LNCaP clone FGC (cell line): ENCODE data around the gene KCND3.

Experiments used
- DNase-seq: peaks from one replicate; pipeline ENCODE4 v3.0.0-alpha.2; 2011; ENCODE audit warnings: low read depth
- H3K4me3 ChIP-seq: 2 replicates; pipeline ENCODE4 v1.5.1; 2011; ENCODE audit warnings: mild to moderate bottlenecking, low read depth, low read length, control low read depth
- TF ChIP-seq, protein P1 (sequence below): IDR thresholded peaks from 2 replicates; pipeline ENCODE4 v1.5.1; 2012; ENCODE audit warnings: mild to moderate bottlenecking; ENCODE audit not compliant: control insufficient read depth, insufficient read depth; ENCODE audit errors: extremely low read depth

Gene KCND3

DNA sequence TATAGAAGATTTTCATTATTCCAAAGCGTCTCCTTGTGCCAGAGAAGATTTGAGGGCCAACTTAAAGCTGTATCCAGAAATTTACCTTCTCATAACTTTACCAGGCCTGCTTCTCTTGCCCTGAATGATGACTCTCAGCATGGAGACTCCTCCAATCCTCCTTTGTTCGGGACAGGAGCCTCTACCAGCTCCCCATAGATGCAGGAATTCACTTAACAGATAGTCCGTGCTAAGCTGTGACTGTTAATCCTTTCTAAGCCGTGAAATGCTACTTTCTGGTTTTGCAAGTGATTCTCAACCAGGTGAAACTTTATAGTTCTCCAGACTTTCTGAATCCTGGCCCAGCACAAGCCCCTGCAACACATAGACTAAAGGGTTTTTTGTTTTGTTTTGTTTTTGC is 31.8 kb upstream of the KCND3 start:
- TF ChIP-seq, protein P1, sequence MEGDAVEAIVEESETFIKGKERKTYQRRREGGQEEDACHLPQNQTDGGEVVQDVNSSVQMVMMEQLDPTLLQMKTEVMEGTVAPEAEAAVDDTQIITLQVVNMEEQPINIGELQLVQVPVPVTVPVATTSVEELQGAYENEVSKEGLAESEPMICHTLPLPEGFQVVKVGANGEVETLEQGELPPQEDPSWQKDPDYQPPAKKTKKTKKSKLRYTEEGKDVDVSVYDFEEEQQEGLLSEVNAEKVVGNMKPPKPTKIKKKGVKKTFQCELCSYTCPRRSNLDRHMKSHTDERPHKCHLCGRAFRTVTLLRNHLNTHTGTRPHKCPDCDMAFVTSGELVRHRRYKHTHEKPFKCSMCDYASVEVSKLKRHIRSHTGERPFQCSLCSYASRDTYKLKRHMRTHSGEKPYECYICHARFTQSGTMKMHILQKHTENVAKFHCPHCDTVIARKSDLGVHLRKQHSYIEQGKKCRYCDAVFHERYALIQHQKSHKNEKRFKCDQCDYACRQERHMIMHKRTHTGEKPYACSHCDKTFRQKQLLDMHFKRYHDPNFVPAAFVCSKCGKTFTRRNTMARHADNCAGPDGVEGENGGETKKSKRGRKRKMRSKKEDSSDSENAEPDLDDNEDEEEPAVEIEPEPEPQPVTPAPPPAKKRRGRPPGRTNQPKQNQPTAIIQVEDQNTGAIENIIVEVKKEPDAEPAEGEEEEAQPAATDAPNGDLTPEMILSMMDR, result no peak
- no peak overlapping the region for H3K4me3 ChIP-seq
- DNase-seq, result no peak

DNA sequence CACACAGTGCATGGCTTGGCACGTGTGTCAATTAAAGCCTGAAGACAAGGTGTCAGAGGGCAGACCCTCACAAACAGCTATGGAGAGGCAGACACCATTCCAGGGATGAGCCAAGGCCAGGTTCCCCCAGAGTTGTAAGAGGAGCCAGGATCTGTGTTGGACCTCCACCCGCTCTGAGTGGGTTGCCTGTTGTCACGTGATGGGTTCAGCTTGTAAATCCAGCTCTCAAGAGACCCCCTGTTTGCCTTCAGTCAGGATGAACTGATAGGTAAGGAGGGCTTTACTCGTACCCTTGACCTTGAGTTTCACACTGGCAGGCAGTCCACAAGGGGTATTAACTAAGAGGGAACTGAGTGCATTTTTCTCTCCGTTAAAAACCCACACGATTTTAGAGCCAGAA is 27.7 kb upstream of the KCND3 start:
- H3K4me3 ChIP-seq, result no peak overlapping the region
- TF ChIP-seq, protein P1, result no peak
- no peak for DNase-seq

DNA sequence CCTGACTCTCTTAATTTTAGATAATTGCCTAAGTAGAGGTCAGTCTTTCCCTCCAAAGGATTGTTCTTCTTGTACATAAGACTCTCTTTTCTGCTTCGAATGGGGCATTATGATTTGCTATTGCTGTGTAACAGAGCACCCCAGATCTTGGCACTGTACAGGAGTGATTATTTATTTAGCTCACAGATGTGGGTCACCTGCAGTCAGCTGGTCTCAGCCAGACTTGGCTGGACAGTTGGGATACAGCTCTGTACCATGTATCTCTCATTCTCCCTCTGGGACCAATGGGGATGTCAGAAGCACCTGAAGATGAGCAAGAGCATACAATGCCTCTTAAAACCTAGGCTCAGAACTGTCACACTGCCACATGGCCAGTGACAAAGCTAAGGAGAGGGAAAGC is 23.4 kb upstream of the KCND3 start:
- no peak for DNase-seq
- TF ChIP-seq, protein P1, result no peak
- no peak overlapping the region for H3K4me3 ChIP-seq

DNA sequence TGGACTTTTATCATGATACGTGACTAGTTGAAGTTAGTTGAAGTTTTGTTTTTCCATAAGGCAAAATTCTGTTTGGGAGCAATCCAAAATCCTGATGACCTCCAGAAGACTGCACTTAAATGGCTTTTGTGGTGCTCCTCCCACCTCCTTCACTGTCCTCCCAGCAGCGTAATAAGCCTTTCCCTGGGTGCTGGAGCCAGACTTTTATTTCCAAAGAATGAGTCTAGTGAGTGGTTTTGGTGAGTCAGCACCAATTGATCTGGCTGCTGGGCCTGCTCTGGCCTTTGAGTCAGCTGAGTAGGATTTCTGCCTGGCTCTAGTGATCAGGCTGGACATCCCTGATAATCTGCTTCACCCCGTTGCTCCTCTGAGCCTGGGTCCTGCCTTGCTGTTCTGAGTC is 21.7 kb upstream of the KCND3 start:
- DNase-seq, result no peak
- TF ChIP-seq, protein P1, result no peak
- H3K4me3 ChIP-seq, result no peak overlapping the region

DNA sequence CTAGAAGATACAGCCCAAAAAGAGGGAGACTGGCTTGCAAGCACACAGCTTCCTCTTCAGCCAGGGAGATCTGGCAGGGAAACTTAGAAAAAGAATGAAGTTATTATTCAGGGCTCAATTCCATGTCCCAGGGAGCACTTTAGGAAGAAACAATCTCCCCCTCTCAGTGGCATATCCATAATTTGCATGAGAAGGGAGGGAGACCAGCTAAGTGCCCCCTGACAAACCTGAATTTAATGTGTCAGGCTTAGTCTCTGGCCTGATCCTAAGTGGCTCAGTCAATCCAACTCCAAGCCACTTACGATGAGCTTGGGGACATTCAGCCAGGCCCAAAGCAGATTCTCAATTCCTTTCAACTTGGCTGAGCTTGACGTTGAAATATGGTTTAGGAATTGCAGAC is 17.7 kb upstream of the KCND3 start:
- no peak for DNase-seq
- H3K4me3 ChIP-seq, result no peak overlapping the region
- TF ChIP-seq, protein P1, result no peak

DNA sequence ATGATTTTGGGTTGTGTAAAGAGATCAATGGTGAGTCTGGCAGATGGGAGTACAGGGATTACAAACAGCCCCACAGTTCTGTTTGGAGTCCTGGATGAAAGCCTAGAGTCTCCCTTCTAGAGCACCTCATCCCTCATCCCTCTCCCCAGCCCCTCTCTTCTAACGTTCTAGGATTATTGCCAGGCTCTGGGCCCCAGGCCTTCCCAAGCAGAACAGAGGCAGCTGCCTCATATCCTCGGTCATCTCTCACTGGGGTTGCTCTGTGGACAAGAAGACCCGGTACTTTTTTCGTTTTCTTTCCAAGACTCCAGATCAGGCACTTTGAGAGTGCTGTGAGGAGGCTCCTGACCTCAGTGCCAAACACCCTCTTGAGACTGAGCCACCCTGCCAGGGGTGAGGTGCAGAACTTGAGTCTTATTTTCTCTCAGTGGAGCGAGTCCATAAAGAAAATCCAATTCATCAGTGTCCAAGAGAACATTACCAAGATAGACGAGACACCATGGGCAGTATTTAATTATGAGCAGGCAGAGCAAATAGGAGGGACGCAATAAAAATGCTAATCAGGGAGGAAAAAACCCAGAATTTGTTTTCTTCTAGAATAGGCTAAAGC is 17.1 kb upstream of the KCND3 start:
- DNase-seq, result no peak
- TF ChIP-seq, protein P1, result no peak

DNA sequence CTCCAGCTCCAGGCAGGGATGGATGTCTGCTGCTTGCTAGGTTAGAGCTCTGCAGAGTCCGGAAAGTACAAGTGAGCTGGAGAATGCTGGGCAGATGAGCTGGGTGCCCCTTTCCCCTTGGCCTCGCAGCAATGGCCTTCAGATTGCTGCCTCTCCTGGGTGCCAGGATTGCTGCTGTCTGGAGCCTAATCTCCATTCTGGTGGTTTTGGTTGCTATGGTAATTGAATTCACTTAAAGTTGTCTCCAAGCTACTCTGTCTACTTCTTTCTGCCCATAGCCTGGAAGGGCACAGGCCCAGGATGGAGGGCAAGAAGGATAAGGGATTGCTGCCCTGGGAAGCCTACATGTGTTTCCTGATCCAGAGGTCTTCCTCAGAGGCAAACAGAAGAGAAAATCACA is 14.6 kb upstream of the KCND3 start:
- H3K4me3 ChIP-seq, result no peak overlapping the region
- no peak for DNase-seq
- TF ChIP-seq, protein P1, result no peak

More for the DNA sequence above, 17.1 kb upstream of the KCND3 start:
- H3K4me3 ChIP-seq, result no peak overlapping the region
